OCI-LY7 (cell line): Measurements from ENCODE around the gene TRRAP.

Source experiments
- EZH2phosphoT487 ChIP-seq: fragments of 200-600 bp; sonication (generic); IDR thresholded peaks from 2 replicates; pipeline ENCODE4 v1.6.1; 2018; ENCODE audit warnings: low read depth, borderline replicate concordance, mild to moderate bottlenecking, mixed run types, antibody characterized with exemption, low read length, moderate library complexity, mixed read lengths
- TF ChIP-seq, protein P1 (sequence below): fragments of 200-600 bp; sonication (generic); conservative IDR thresholded peaks from 2 replicates; pipeline ENCODE4 v1.5.1; 2014; ENCODE audit warnings: mild to moderate bottlenecking, antibody characterized with exemption, low read length, moderate library complexity, mixed read lengths

DNA sequence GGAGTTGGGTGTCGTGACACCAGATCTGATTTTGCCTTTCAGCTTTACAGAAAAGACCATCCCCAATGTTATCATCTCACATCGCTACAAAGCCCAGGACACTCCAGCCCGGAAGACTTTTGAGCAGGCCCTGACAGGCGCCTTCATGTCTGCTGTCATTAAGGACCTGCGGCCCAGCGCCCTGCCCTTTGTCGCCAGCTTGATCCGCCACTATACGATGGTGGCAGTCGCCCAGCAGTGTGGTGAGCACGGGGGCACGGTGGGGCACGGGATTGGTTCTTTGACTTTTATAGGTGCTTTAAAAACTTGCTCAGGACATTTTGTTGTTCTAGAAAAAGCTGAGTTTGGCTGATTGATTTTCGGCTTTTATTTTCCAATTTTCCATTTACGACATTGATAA, 48.8 kb downstream of the TRRAP start:
- TF ChIP-seq, protein P1, sequence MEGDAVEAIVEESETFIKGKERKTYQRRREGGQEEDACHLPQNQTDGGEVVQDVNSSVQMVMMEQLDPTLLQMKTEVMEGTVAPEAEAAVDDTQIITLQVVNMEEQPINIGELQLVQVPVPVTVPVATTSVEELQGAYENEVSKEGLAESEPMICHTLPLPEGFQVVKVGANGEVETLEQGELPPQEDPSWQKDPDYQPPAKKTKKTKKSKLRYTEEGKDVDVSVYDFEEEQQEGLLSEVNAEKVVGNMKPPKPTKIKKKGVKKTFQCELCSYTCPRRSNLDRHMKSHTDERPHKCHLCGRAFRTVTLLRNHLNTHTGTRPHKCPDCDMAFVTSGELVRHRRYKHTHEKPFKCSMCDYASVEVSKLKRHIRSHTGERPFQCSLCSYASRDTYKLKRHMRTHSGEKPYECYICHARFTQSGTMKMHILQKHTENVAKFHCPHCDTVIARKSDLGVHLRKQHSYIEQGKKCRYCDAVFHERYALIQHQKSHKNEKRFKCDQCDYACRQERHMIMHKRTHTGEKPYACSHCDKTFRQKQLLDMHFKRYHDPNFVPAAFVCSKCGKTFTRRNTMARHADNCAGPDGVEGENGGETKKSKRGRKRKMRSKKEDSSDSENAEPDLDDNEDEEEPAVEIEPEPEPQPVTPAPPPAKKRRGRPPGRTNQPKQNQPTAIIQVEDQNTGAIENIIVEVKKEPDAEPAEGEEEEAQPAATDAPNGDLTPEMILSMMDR, result no peak
- no peak for TF ChIP-seq EZH2phosphoT487
